Activated CD8-positive, alpha-beta T cell treated with anti-CD3 and anti-CD28 coated beads, Interleukin-2, amount 10 ng/mL, durations not matched to agents 7 days and 5 days (primary cell): Measurements from ENCODE around the gene BAZ2A. TPM values are rescaled to one million over a fixed set of nuclear protein-coding genes. Genes with fewer than 3 reads are reported as not detected.

Source experiments
- ATAC-seq: fragments of 150-1000 bp; cut with Tn5 transposase; one replicate; pipeline ENCODE4 v1.10.0; 2021; ENCODE audit warnings: moderate library complexity
- CTCF ChIA-PET: fragments of 350-600 bp; sonication (Branson Sonifier 250); formaldehyde crosslinking; loops from one replicate; lab custom pipeline; 2021; ENCODE audit warnings: antibody characterized with exemption; lab: Charles Lee
- POLR2A ChIA-PET: fragments of 350-600 bp; sonication (Branson Sonifier 250); formaldehyde crosslinking; loops from one replicate; lab custom pipeline; 2021; ENCODE audit warnings: antibody characterized with exemption; lab: Charles Lee
- DNase-seq: peaks from one replicate; pipeline ENCODE4 v3.0.0-alpha.2; 2020
- H3K27ac Mint-ChIP-seq: one replicate; pipeline ENCODE4 v1.8.0; 2021; ENCODE audit warnings: mild to moderate bottlenecking, mixed read lengths
- H3K27me3 Mint-ChIP-seq: one replicate; pipeline ENCODE4 v1.8.0; 2021; ENCODE audit warnings: low read depth, mixed read lengths
- H3K36me3 Mint-ChIP-seq: one replicate; pipeline ENCODE4 v1.8.0; 2021; ENCODE audit warnings: low read depth, mixed read lengths
- H3K4me1 Mint-ChIP-seq: one replicate; pipeline ENCODE4 v1.8.0; 2021; ENCODE audit warnings: low read depth, mixed read lengths
- H3K4me3 Mint-ChIP-seq: one replicate; pipeline ENCODE4 v1.8.0; 2021; ENCODE audit warnings: mild to moderate bottlenecking, mixed read lengths
- H3K9me3 Mint-ChIP-seq: one replicate; pipeline ENCODE4 v1.8.0; 2022; ENCODE audit warnings: mixed read lengths; ENCODE audit not compliant: insufficient read depth
- total RNA-seq, 2 experiments: library from RNA; stranded (reverse); gene quantifications; one replicate each; pipeline ENCODE4 v1.2.3, GENCODE V29; 2021

Gene BAZ2A
- total RNA-seq, 2 experiments from 2014 or later, result 92.2 to 96.0 TPM

- peak; percentile 10 for ATAC-seq
- peaks cover 23% of the 10 kb centered on the region for H3K4me1 Mint-ChIP-seq
- POLR2A ChIA-PET, result no interaction called here
- H3K36me3 Mint-ChIP-seq, result no peaks in the 10 kb centered on the region
- CTCF ChIA-PET, result interaction anchor here (0.9 to 4.9 kb wide), 9 partner anchors 9 to 68 kb away, joined by 3 to 38 read pairs (median 7); partner anchors contain the start of gene RBMS2
- no peak overlapping the region for H3K4me3 Mint-ChIP-seq
- H3K9me3 Mint-ChIP-seq, result no peaks in the 10 kb centered on the region
- DNase-seq, result no peak
- no peak overlapping the region for H3K27ac Mint-ChIP-seq
- H3K27me3 Mint-ChIP-seq, result no peaks in the 10 kb centered on the region
These were observed 55.9 kb downstream of the BAZ2A start for GRCh38 chr12:56574210-56574609.

GRCh38 chr12:56572288-56572687 lies 57.8 kb downstream of the BAZ2A start:
- Mint-ChIP-seq H3K9me3 (no peaks in the 10 kb centered on the region), H3K4me1 (peaks cover 24% of the 10 kb centered on the region), H3K36me3 (no peaks in the 10 kb centered on the region), H3K27me3 (no peaks in the 10 kb centered on the region), H3K4me3 (no peak overlapping the region), H3K27ac (no peak overlapping the region)
- DNase-seq (no peak), ATAC-seq (no peak)
- ChIA-PET POLR2A (no interaction called here), CTCF (interaction anchor here (1.2 to 3.5 kb wide), 4 partner anchors 8 to 58 kb away, joined by 4 to 18 read pairs (median 15); no protein-coding TSS in a partner anchor)

- ChIA-PET CTCF (interaction anchor here (3.5 to 6.2 kb wide), 2 partner anchors 22 to 57 kb away, joined by 17 to 75 read pairs; no protein-coding TSS in a partner anchor), POLR2A (no interaction called here)
- H3K27me3 Mint-ChIP-seq, result no peaks in the 10 kb centered on the region
- H3K4me1 Mint-ChIP-seq, result peaks cover 28% of the 10 kb centered on the region
- H3K36me3 Mint-ChIP-seq, result no peaks in the 10 kb centered on the region
- ATAC-seq (no peak), DNase-seq (no peak)
- H3K27ac Mint-ChIP-seq, result no peak overlapping the region
- no peaks in the 10 kb centered on the region for H3K9me3 Mint-ChIP-seq
- no peak overlapping the region for H3K4me3 Mint-ChIP-seq
These were observed 59.0 kb downstream of the BAZ2A start for GRCh38 chr12:56571121-56571520.

GRCh38 chr12:56568146-56568545 lies 62.0 kb downstream of the BAZ2A start:
- Mint-ChIP-seq H3K4me1 (peaks cover 31% of the 10 kb centered on the region), H3K9me3 (no peaks in the 10 kb centered on the region), H3K27me3 (no peaks in the 10 kb centered on the region), H3K4me3 (no peak overlapping the region), H3K27ac (no peak overlapping the region), H3K36me3 (no peaks in the 10 kb centered on the region)
- DNase-seq (no peak), ATAC-seq (no peak)
- CTCF ChIA-PET, result interaction anchor here (1.1 to 6.2 kb wide), 4 partner anchors 13 to 69 kb away, joined by 3 to 75 read pairs (median 12); no protein-coding TSS in a partner anchor
- POLR2A ChIA-PET, result no interaction called here

GRCh38 chr12:56565510-56566101 lies 64.5 kb downstream of the BAZ2A start:
- H3K27ac Mint-ChIP-seq, result peak overlapping the region; percentile 73
- ATAC-seq, result peak; percentile 81
- ChIA-PET POLR2A (no interaction called here), CTCF (interaction anchor here (0.6 to 6.2 kb wide), 5 partner anchors 15 to 51 kb away, joined by 3 to 75 read pairs (median 3); no protein-coding TSS in a partner anchor)
- no peaks in the 10 kb centered on the region for H3K36me3 Mint-ChIP-seq
- H3K4me3 Mint-ChIP-seq, result peak overlapping the region; percentile 26
- H3K9me3 Mint-ChIP-seq, result no peaks in the 10 kb centered on the region
- DNase-seq, result peak; percentile 57
- no peaks in the 10 kb centered on the region for H3K27me3 Mint-ChIP-seq
- peaks cover 26% of the 10 kb centered on the region for H3K4me1 Mint-ChIP-seq

GRCh38 chr12:56551070-56551469 lies 79.1 kb downstream of the BAZ2A start:
- CTCF ChIA-PET, result no interaction called here

GRCh38 chr12:56546680-56547079 lies 83.4 kb downstream of the BAZ2A start:
- POLR2A ChIA-PET, result no interaction called here
- Mint-ChIP-seq H3K4me3 (no peak overlapping the region), H3K9me3 (no peaks in the 10 kb centered on the region), H3K27me3 (no peaks in the 10 kb centered on the region), H3K4me1 (no peaks in the 10 kb centered on the region), H3K36me3 (no peaks in the 10 kb centered on the region), H3K27ac (no peak overlapping the region)
- CTCF ChIA-PET, result interaction anchor here (2.2 kb wide), 1 partner anchor 25 kb away, joined by 4 read pairs; the partner anchor contains the start of gene RBMS2
- DNase-seq, result no peak
- no peak for ATAC-seq

More at GRCh38 chr12:56551070-56551469, 79.1 kb downstream of the BAZ2A start:
- DNase-seq (no peak), ATAC-seq (no peak)
- POLR2A ChIA-PET, result no interaction called here
- no peak overlapping the region for H3K4me3 Mint-ChIP-seq
- no peaks in the 10 kb centered on the region for H3K27me3 Mint-ChIP-seq
- no peaks in the 10 kb centered on the region for H3K9me3 Mint-ChIP-seq
- H3K4me1 Mint-ChIP-seq, result no peaks in the 10 kb centered on the region
- H3K27ac Mint-ChIP-seq, result no peak overlapping the region
- H3K36me3 Mint-ChIP-seq, result no peaks in the 10 kb centered on the region

Other genes with a start within 250 kb of the BAZ2A start
- 10 to 100 TPM; 62.7 to 65.7 TPM for gene TIMELESS, start 180.9 kb downstream of the BAZ2A start, total RNA-seq
- not detected for gene MIP, start 175.7 kb downstream of the BAZ2A start, total RNA-seq
- gene SPRYD4, start 161.7 kb downstream of the BAZ2A start, total RNA-seq, result 1 to 10 TPM; 2.9 to 3.1 TPM
- gene GLS2, start 142.2 kb downstream of the BAZ2A start, total RNA-seq, result 1 to 10 TPM in 1 of 2 experiments, under 1 TPM in 1; 0.70 to 1.1 TPM
- 1 to 10 TPM; 4.8 to 5.5 TPM for gene RBMS2, start 108.5 kb downstream of the BAZ2A start, total RNA-seq
- gene ATP5F1B, start 15.7 kb upstream of the BAZ2A start, total RNA-seq, result 100 to 1,000 TPM; 669 to 680 TPM
- 100 to 1,000 TPM; 273 to 290 TPM for gene PTGES3, start 58.0 kb upstream of the BAZ2A start, total RNA-seq
- 100 to 1,000 TPM; 793 to 820 TPM for gene NACA, start 95.0 kb upstream of the BAZ2A start, total RNA-seq
- gene PRIM1, start 122.0 kb upstream of the BAZ2A start, total RNA-seq, result 10 to 100 TPM; 56.8 to 60.4 TPM
- gene HSD17B6, start 133.0 kb upstream of the BAZ2A start, total RNA-seq, result 1 to 10 TPM; 2.1 to 4.0 TPM